ENCODE results near the gene FAAP24. TPM values are rescaled to one million over a fixed set of nuclear protein-coding genes. Genes with fewer than 3 reads are reported as not detected.

Gene FAAP24
- polyA plus RNA-seq, 1 donor (not counting 4 experiments of a cell fraction or from before 2014, with no cell fraction given) = 3.3 TPM

DNA sequence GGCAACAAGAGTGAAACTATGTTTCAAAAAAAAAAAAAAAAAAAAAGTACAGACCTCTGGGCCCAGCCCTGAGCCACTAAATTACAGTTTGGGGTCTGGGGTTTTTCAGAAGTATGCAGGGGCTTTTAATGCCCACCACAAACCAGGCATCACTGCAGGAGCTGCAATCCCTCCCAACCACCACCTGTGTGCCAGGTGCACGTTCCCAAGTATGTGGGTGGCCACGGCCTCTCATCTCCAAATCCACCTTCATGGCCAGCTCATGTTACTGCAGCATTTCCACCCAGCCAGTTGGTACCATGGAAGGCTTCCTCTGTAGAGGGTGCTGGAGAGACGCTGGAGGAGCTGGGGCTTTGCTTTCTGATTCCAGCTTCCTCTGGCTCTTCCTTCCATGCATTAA lies 26.8 kb upstream of the FAAP24 start:
- H3K9me3 ChIP-seq (ENCODE audit: control insufficient read depth, low read depth, low read length) = no peaks in the 10 kb centered on the region
- dilution Hi-C loops (cut with MboI; ENCODE audit: extremely low pct_ligation_motif_present, low sequenced_read_pairs) = no loop called here
- no peak overlapping the region for H3K9ac ChIP-seq (ENCODE audit: control insufficient read depth, extremely low read depth, insufficient read depth, low read length)
- TF ChIP-seq, protein P1, sequence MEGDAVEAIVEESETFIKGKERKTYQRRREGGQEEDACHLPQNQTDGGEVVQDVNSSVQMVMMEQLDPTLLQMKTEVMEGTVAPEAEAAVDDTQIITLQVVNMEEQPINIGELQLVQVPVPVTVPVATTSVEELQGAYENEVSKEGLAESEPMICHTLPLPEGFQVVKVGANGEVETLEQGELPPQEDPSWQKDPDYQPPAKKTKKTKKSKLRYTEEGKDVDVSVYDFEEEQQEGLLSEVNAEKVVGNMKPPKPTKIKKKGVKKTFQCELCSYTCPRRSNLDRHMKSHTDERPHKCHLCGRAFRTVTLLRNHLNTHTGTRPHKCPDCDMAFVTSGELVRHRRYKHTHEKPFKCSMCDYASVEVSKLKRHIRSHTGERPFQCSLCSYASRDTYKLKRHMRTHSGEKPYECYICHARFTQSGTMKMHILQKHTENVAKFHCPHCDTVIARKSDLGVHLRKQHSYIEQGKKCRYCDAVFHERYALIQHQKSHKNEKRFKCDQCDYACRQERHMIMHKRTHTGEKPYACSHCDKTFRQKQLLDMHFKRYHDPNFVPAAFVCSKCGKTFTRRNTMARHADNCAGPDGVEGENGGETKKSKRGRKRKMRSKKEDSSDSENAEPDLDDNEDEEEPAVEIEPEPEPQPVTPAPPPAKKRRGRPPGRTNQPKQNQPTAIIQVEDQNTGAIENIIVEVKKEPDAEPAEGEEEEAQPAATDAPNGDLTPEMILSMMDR (optimal IDR thresholded peaks at IDR 0.05 in 1 of 3, IDR thresholded peaks at IDR 0.05 in 1 of 3, conservative IDR thresholded peaks at IDR 0.05 in 1 of 3; ENCODE audit: extremely low read depth in 1 of 3, insufficient read depth in 2 of 3, low read length in 3 of 3) = no peak
- TF ChIP-seq EZH2 (IDR thresholded peaks at IDR 0.05; ENCODE audit: low read length) = no peak
- no peaks in the 10 kb centered on the region for H3K79me2 ChIP-seq (ENCODE audit: control insufficient read depth, insufficient read depth, low read length)
- no peaks in the 10 kb centered on the region for H3K9me1 ChIP-seq (ENCODE audit: control insufficient read depth, extremely low read depth, insufficient read depth, low read length)
- H3K4me1 ChIP-seq (ENCODE audit: control insufficient read depth, extremely low read depth, insufficient read depth, low read length) = no peaks in the 10 kb centered on the region
- H3K27ac ChIP-seq (ENCODE audit: control insufficient read depth, insufficient read depth, low read length) = no peak overlapping the region
- H3K4me3 ChIP-seq (ENCODE audit: control insufficient read depth in 2 of 3, extremely low read depth in 1 of 3, insufficient read depth in 2 of 3, low read depth in 1 of 3, low read length in 3 of 3) = no peak overlapping the region
- H3K27me3 ChIP-seq (ENCODE audit: control insufficient read depth, extremely low read depth, insufficient read depth, low read length) = no peaks in the 10 kb centered on the region
- H4K20me1 ChIP-seq (ENCODE audit: control insufficient read depth, extremely low read depth, insufficient read depth, low read length) = no peaks in the 10 kb centered on the region
- H2AFZ ChIP-seq (ENCODE audit: control insufficient read depth, low read length) = no peak overlapping the region
- FAIRE-seq = no peak
- peaks cover 3 to 14% of the 10 kb centered on the region in 2 experiments for H3K36me3 ChIP-seq (ENCODE audit: control insufficient read depth in 2 of 2, extremely low read depth in 1 of 2, insufficient read depth in 2 of 2, low read length in 2 of 2)
- DNase-seq (ENCODE audit: low read depth, low spot score) = no peak
- no peak overlapping the region for H3K4me2 ChIP-seq (ENCODE audit: control insufficient read depth, extremely low read depth, insufficient read depth, low read depth, low read length)

DNA sequence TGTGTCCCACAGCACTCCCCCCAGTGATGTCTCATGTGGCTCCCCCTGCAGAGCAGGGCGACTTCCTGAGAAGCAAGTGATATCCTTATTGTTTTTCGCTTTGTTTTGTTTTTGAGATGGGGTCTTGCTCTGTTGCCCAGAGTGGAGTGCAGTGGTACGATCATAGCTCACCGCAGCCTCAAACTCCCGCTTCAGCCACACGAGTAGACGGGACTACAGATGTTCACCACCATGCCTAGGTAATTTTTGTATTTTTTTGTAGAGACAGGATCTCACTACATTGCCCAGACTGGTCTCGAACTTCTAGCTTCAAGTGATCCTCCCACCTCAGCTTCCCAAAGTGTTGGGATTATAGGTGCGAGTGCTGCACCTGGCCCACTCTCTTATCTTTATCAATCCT lies 5.3 kb upstream of the FAAP24 start:
- Histone ChIP-seq H3K36me3 (ENCODE audit: control insufficient read depth in 2 of 2, extremely low read depth in 1 of 2, insufficient read depth in 2 of 2, low read length in 2 of 2) (peaks cover 5 to 16% of the 10 kb centered on the region in 2 experiments), H3K4me2 (ENCODE audit: control insufficient read depth, extremely low read depth, insufficient read depth, low read depth, low read length) (no peak overlapping the region), H3K27me3 (ENCODE audit: control insufficient read depth, extremely low read depth, insufficient read depth, low read length) (no peaks in the 10 kb centered on the region), H3K79me2 (ENCODE audit: control insufficient read depth, insufficient read depth, low read length) (peaks cover 37% of the 10 kb centered on the region), H3K9me3 (ENCODE audit: control insufficient read depth, low read depth, low read length) (no peaks in the 10 kb centered on the region), H3K9me1 (ENCODE audit: control insufficient read depth, extremely low read depth, insufficient read depth, low read length) (peaks cover 4% of the 10 kb centered on the region), H2AFZ (ENCODE audit: control insufficient read depth, low read length) (no peak overlapping the region), H3K4me3 (ENCODE audit: control insufficient read depth in 2 of 3, extremely low read depth in 1 of 3, insufficient read depth in 2 of 3, low read depth in 1 of 3, low read length in 3 of 3) (no peak overlapping the region), H3K4me1 (ENCODE audit: control insufficient read depth, extremely low read depth, insufficient read depth, low read length) (no peaks in the 10 kb centered on the region), H3K27ac (ENCODE audit: control insufficient read depth, insufficient read depth, low read length) (no peak overlapping the region), H3K9ac (ENCODE audit: control insufficient read depth, extremely low read depth, insufficient read depth, low read length) (no peak overlapping the region), H4K20me1 (ENCODE audit: control insufficient read depth, extremely low read depth, insufficient read depth, low read length) (no peaks in the 10 kb centered on the region)
- no peak for TF ChIP-seq EZH2 (IDR thresholded peaks at IDR 0.05; ENCODE audit: low read length)
- TF ChIP-seq, protein P1 (optimal IDR thresholded peaks at IDR 0.05 in 1 of 3, IDR thresholded peaks at IDR 0.05 in 1 of 3, conservative IDR thresholded peaks at IDR 0.05 in 1 of 3; ENCODE audit: extremely low read depth in 1 of 3, insufficient read depth in 2 of 3, low read length in 3 of 3) = no peak
- dilution Hi-C loops (cut with MboI; ENCODE audit: extremely low pct_ligation_motif_present, low sequenced_read_pairs) = no loop called here
- DNase-seq (ENCODE audit: low read depth, low spot score) (no peak), FAIRE-seq (no peak)
